Smooth muscle cell (in vitro differentiated cells): ENCODE results near the gene CMSS1. TPM values are rescaled to one million over a fixed set of nuclear protein-coding genes. Genes with fewer than 3 reads are reported as not detected.
A peak's percentile ranks its signal among the peaks of the same experiment; 100 is the strongest.

ENCODE experiments used
- DNase-seq: peaks from one replicate; lab custom pipeline; 2025; ENCODE audit not compliant: unreplicated experiment; lab: John Stamatoyannopoulos, UW
- H2AFZ ChIP-seq: fragments of 200-600 bp; sonication (generic); 2 replicates; pipeline ENCODE4 v1.6.0; 2016; ENCODE audit warnings: antibody characterized with exemption, low read depth, mild to moderate bottlenecking
- H3F3A ChIP-seq: fragments of 200-600 bp; sonication (generic); 2 replicates; pipeline ENCODE4 v1.6.0; 2017; ENCODE audit warnings: antibody characterized with exemption, low read depth
- H3K27ac ChIP-seq: fragments of 200-600 bp; sonication (generic); 2 replicates; pipeline ENCODE4 v1.5.1; 2016; ENCODE audit warnings: low read depth, mild to moderate bottlenecking
- H3K27me3 ChIP-seq: fragments of 200-600 bp; sonication (generic); 2 replicates; pipeline ENCODE4 v1.6.1; 2016; ENCODE audit warnings: low read depth, mild to moderate bottlenecking
- H3K36me3 ChIP-seq: fragments of 200-600 bp; sonication (generic); 2 replicates; pipeline ENCODE4 v1.5.1; 2016; ENCODE audit warnings: low read depth
- H3K4me1 ChIP-seq: fragments of 200-600 bp; sonication (generic); 2 replicates; pipeline ENCODE4 v1.5.1; 2016; ENCODE audit warnings: low read depth
- H3K4me2 ChIP-seq: fragments of 200-600 bp; sonication (generic); 2 replicates; pipeline ENCODE4 v1.6.0; 2016; ENCODE audit warnings: mild to moderate bottlenecking
- H3K4me3 ChIP-seq: fragments of 200-600 bp; sonication (generic); 2 replicates; pipeline ENCODE4 v1.5.1; 2016; ENCODE audit warnings: mild to moderate bottlenecking
- H3K79me2 ChIP-seq: fragments of 200-600 bp; sonication (generic); 2 replicates; pipeline ENCODE4 v1.6.0; 2016; ENCODE audit warnings: low read depth, mild to moderate bottlenecking
- H3K9ac ChIP-seq: fragments of 200-600 bp; sonication (generic); 2 replicates; pipeline ENCODE4 v1.6.0; 2016; ENCODE audit warnings: low read depth
- H3K9me3 ChIP-seq: fragments of 200-600 bp; sonication (generic); replicated peaks from 2 replicates; pipeline ENCODE4 v1.5.1; 2016; ENCODE audit warnings: low read depth
- H4K20me1 ChIP-seq: fragments of 200-600 bp; sonication (generic); 2 replicates; pipeline ENCODE4 v1.6.0; 2016; ENCODE audit warnings: low read depth
- CTCF ChIP-seq: fragments of 200-600 bp; sonication (generic); IDR thresholded peaks from 2 replicates; pipeline ENCODE4 v1.5.1; 2017; ENCODE audit warnings: borderline replicate concordance, mild to moderate bottlenecking, antibody characterized with exemption; ENCODE audit not compliant: insufficient read depth, poor library complexity, severe bottlenecking
- WGBS: methylation state at CpG from one replicate; pipeline ENCODE4 v1.1.7; 2016; ENCODE audit warnings: low lambda C conversion rate; 5-methylcytosine and 5-hydroxymethylcytosine counted together
- polyA plus RNA-seq: library from polyadenylated mRNA; unstranded; fragments of >200 nt; fragmentation: Nextera tagmentation; extraction: Ambion mirVana; gene quantifications from 2 replicates; pipeline ENCODE4 v1.2.1, GENCODE V29; 2016
- total RNA-seq: library from RNA; depleted of rRNA; stranded (reverse); fragments of >200 nt; gene quantifications from 2 replicates; pipeline ENCODE4 v1.2.3, GENCODE V29; 2014

CMSS1 gene
- total and polyA plus RNA-seq, 2 experiments from 2014 or later: 19.2 to 24.1 TPM

DNA sequence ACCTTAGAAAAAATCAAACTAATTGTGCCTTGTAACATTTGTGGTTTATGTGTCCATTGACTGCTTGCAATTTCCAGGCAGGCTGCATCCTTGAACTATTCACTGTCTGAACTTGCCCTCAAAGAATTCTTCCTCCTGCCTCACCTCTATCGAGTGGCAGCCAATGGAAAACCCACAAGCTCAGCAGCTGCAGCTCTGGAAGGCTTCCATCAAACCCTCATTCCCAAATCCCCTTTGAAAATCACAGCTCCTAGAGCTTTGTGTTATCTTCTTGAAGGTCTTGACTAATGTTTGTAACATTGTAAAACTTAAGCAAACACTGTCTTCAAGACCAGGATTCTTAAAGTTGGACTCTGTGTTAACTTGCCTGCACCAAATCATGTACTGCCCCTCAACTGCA is 215.5 kb downstream of the CMSS1 start:
- Histone ChIP-seq H3K4me2 (peak overlapping the region; percentile 78), H4K20me1 (no peaks in the 10 kb centered on the region), H2AFZ (no peak overlapping the region), H3K4me1 (peaks cover 33% of the 10 kb centered on the region), H3K9ac (peak overlapping the region; percentile 85), H3K27me3 (no peaks in the 10 kb centered on the region), H3K79me2 (no peaks in the 10 kb centered on the region), H3K36me3 (no peaks in the 10 kb centered on the region), H3K9me3 (no peaks in the 10 kb centered on the region), H3K27ac (peak overlapping the region; percentile 98), H3K4me3 (no peak overlapping the region), H3F3A (peaks cover 27% of the 10 kb centered on the region)
- no peak for DNase-seq
- WGBS: 0% methylated on average over 1 of the region's 1 CpG
- no peak for TF ChIP-seq CTCF

DNA sequence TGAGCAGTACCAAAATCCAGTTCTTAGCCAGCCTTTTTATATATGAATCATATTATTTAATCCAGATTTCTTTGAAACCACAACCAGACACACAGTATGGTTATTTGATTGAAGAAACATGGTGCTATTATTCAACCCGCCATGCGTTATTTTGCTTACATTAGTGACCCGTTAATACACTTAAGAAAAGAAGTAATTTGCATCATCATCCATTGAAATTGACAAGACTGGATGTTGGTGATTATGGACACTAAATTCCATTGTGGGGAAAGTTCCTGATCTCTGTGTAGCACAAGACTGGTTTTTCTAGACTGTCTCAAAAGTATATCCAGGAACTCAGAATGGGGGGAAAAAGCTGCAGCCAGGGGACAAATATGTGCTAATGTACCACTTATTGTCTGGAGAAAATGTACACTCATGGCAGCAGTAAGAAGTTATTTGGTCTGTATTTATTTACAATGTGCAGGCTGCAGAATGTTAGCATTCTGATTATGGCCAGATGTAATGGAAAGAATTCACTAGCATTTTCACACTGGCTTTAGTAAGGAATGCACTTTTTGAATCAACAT is 216.3 kb downstream of the CMSS1 start:
- DNase-seq: no peak
- peak overlapping the region; percentile 85 for H3K9ac ChIP-seq
- H3K4me1 ChIP-seq: peaks cover 33% of the 10 kb centered on the region
- no peak overlapping the region for H3K4me3 ChIP-seq
- H3K27me3 ChIP-seq: no peaks in the 10 kb centered on the region
- H2AFZ ChIP-seq: no peak overlapping the region
- no peaks in the 10 kb centered on the region for H3K9me3 ChIP-seq
- TF ChIP-seq CTCF: no peak
- 25% methylated on average over 3 of the region's 3 CpGs for WGBS
- H3K27ac ChIP-seq: peak overlapping the region; percentile 98
- no peaks in the 10 kb centered on the region for H3K36me3 ChIP-seq
- H4K20me1 ChIP-seq: no peaks in the 10 kb centered on the region
- H3K79me2 ChIP-seq: no peaks in the 10 kb centered on the region
- H3F3A ChIP-seq: peaks cover 27% of the 10 kb centered on the region
- peak overlapping the region; percentile 78 for H3K4me2 ChIP-seq

GRCh38 chr3:100039075-100039474 is 221.4 kb downstream of the CMSS1 start:
- H3K9ac ChIP-seq: no peak overlapping the region
- H3K27ac ChIP-seq: no peak overlapping the region
- H2AFZ ChIP-seq: no peak overlapping the region
- H3K27me3 ChIP-seq: no peaks in the 10 kb centered on the region
- H3K79me2 ChIP-seq: no peaks in the 10 kb centered on the region
- TF ChIP-seq CTCF: no peak
- H3K4me1 ChIP-seq: peaks cover 23% of the 10 kb centered on the region
- H4K20me1 ChIP-seq: no peaks in the 10 kb centered on the region
- no peak for DNase-seq
- no peaks in the 10 kb centered on the region for H3K36me3 ChIP-seq
- H3F3A ChIP-seq: peaks cover 32% of the 10 kb centered on the region
- no peak overlapping the region for H3K4me3 ChIP-seq
- no peak overlapping the region for H3K4me2 ChIP-seq
- no peaks in the 10 kb centered on the region for H3K9me3 ChIP-seq
